ENCODE data around the gene TRPV4.

DNA sequence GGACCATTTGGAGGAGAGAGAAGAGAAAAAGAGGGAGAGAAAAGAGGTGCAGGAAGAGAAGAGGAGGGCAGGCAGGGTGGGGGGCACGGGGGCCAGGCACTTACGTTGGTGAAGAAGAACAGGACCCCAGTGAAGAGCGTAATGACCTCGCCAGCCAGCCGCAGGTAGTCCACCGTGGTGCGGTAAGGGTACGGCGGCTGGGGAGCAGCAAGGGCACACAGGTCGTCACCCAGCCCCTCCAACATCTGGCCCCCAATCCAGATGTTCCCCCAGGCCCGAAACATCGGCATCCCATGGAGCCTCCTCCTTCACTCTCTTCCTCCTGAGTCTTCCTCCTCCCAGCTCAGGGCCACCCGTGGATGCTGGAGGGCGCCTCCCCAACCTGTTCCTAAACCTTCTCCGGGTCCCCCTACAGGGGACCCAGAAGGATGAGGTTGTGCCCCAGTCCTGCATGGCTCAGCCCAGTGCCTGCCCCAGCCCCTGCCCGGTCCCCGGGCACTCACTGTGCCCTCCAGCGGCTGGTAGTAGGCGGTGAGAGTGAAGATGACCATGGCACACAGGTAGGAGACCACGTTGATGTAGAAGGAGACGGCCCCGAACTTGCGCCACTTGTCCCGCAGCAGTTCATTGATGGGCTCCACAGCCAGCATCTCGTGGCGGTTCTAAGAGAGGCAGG is 39.2 kb downstream of the TRPV4 start:
- TF ChIP-seq, protein P1, sequence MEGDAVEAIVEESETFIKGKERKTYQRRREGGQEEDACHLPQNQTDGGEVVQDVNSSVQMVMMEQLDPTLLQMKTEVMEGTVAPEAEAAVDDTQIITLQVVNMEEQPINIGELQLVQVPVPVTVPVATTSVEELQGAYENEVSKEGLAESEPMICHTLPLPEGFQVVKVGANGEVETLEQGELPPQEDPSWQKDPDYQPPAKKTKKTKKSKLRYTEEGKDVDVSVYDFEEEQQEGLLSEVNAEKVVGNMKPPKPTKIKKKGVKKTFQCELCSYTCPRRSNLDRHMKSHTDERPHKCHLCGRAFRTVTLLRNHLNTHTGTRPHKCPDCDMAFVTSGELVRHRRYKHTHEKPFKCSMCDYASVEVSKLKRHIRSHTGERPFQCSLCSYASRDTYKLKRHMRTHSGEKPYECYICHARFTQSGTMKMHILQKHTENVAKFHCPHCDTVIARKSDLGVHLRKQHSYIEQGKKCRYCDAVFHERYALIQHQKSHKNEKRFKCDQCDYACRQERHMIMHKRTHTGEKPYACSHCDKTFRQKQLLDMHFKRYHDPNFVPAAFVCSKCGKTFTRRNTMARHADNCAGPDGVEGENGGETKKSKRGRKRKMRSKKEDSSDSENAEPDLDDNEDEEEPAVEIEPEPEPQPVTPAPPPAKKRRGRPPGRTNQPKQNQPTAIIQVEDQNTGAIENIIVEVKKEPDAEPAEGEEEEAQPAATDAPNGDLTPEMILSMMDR (IDR thresholded peaks at IDR 0.05 in 2 of 3, conservative IDR thresholded peaks at IDR 0.05 in 1 of 3; ENCODE audit: control insufficient read depth in 2 of 3, extremely low read depth in 1 of 3, insufficient read depth in 1 of 3, low read depth in 3 of 3, low read length in 3 of 3): no peak
- TF ChIP-seq RB1 (IDR thresholded peaks at IDR 0.05; ENCODE audit: borderline replicate concordance) (no peak), NRF1 (conservative IDR thresholded peaks at IDR 0.05; ENCODE audit: low read depth, low read length) (no peak)

Data from GM12878 (cell line).